Type B pancreatic cell (in vitro differentiated cells): ENCODE measurements around the gene TEAD1. TPM values are rescaled to one million over a fixed set of nuclear protein-coding genes. Genes with fewer than 3 reads are reported as not detected.

Source experiments
- DNase-seq: peaks from one replicate; pipeline ENCODE4 v3.0.0; 2021; ENCODE audit warnings: mixed read lengths; ENCODE audit not compliant: unreplicated experiment; ENCODE audit errors: extremely low spot score
- H3K27ac Mint-ChIP-seq: 2 replicates; pipeline ENCODE4 v1.8.0; 2021; ENCODE audit warnings: mild to moderate bottlenecking, mixed read lengths
- H3K27me3 Mint-ChIP-seq: 2 replicates; pipeline ENCODE4 v1.8.0; 2021; ENCODE audit warnings: mixed read lengths
- H3K36me3 Mint-ChIP-seq: 2 replicates; pipeline ENCODE4 v1.8.0; 2021; ENCODE audit warnings: mixed read lengths
- H3K4me1 Mint-ChIP-seq: one replicate; pipeline ENCODE4 v1.8.0; 2021; ENCODE audit warnings: mixed read lengths; ENCODE audit not compliant: unreplicated experiment
- H3K4me3 Mint-ChIP-seq: 2 replicates; pipeline ENCODE4 v1.8.0; 2021; ENCODE audit warnings: mild to moderate bottlenecking, mixed read lengths
- H3K9me3 Mint-ChIP-seq: 2 replicates; pipeline ENCODE4 v1.8.0; 2021; ENCODE audit warnings: mixed read lengths
- total RNA-seq: library from RNA; stranded (reverse); gene quantifications from 2 replicates; pipeline ENCODE4 v1.2.1, GENCODE V29; 2021; ENCODE audit warnings: low replicate concordance
- TF ChIP-seq, protein P1 (sequence below): fragments of 200-600 bp; sonication (generic); conservative IDR thresholded peaks from 2 replicates; pipeline ENCODE4 v1.5.0; 2021; ENCODE audit warnings: antibody characterized with exemption, mild to moderate bottlenecking

TEAD1 gene
- total RNA-seq, 1 donor from 2014 or later: 91.8 TPM

GRCh38 chr11:12885717-12886239 lies 211.6 kb downstream of the TEAD1 start:
- TF ChIP-seq, protein P1, sequence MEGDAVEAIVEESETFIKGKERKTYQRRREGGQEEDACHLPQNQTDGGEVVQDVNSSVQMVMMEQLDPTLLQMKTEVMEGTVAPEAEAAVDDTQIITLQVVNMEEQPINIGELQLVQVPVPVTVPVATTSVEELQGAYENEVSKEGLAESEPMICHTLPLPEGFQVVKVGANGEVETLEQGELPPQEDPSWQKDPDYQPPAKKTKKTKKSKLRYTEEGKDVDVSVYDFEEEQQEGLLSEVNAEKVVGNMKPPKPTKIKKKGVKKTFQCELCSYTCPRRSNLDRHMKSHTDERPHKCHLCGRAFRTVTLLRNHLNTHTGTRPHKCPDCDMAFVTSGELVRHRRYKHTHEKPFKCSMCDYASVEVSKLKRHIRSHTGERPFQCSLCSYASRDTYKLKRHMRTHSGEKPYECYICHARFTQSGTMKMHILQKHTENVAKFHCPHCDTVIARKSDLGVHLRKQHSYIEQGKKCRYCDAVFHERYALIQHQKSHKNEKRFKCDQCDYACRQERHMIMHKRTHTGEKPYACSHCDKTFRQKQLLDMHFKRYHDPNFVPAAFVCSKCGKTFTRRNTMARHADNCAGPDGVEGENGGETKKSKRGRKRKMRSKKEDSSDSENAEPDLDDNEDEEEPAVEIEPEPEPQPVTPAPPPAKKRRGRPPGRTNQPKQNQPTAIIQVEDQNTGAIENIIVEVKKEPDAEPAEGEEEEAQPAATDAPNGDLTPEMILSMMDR: no peak
- Mint-ChIP-seq H3K9me3 (no peaks in the 10 kb centered on the region), H3K4me3 (no peak overlapping the region), H3K36me3 (peaks cover 47% of the 10 kb centered on the region), H3K27me3 (no peaks in the 10 kb centered on the region), H3K27ac (no peak overlapping the region), H3K4me1 (peaks cover 25% of the 10 kb centered on the region)
- DNase-seq: no peak

- no peak for DNase-seq
- Mint-ChIP-seq H3K4me3 (no peak overlapping the region), H3K27ac (no peak overlapping the region), H3K9me3 (no peaks in the 10 kb centered on the region), H3K27me3 (no peaks in the 10 kb centered on the region), H3K36me3 (peaks cover 50% of the 10 kb centered on the region), H3K4me1 (peaks cover 31% of the 10 kb centered on the region)
- TF ChIP-seq, protein P1: no peak
Observed at GRCh38 chr11:12886508-12886907, 212.3 kb downstream of the TEAD1 start.

DNA sequence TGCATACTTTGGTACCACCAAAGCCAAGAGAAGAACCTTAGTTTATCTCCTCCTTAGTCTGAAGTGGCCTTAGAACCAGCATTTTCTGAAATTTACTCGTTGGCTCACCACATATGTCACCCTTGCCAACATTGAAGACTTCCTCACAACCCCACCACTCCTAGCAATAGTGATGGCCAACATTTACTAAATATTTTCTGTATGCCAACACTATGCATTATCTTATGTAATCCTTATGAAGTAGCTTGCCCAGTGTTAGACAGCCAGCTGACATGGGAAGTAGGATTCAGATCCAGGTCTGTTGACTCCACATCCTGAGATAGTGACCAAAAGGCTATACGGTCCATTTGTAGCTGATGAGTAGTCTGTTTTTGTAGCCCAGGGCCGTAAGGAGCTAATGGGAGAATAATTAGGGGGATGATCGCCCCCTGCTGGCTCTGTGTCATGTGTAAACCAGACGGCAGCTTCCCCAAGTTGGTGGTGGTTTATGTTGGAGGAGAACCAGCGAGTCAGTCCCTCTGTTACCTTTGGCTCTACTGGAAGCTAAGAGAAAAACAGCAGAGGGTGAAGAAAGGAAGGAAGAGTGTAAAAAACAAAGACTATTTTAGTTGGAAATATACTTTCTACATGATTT lies 214.4 kb downstream of the TEAD1 start:
- TF ChIP-seq, protein P1: peak; percentile 86
- Mint-ChIP-seq H3K4me3 (no peak overlapping the region), H3K4me1 (peaks cover 40% of the 10 kb centered on the region), H3K27ac (peak overlapping the region; percentile 44), H3K9me3 (no peaks in the 10 kb centered on the region), H3K36me3 (peaks cover 41% of the 10 kb centered on the region), H3K27me3 (no peaks in the 10 kb centered on the region)
- peak; percentile 77 for DNase-seq

DNA sequence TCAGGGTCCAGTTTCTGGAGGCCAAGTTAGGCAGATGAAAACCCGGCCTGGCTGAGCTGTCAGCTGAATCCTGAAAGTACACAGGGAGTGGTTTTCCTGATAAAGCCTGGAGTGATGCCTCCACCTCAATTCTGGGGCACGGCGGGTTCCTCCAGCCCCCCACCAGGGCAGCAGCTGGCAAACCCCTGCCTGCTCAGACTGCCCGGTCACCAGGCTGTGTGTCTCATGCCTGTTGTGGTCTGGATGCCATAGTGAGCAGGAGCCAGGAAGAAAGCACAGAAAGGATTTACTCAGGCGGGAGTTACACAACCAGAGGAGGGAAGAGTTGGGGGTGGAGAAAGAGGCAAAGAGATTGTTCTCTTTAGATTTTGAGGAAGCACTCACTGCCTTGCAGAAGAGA lies 215.0 kb downstream of the TEAD1 start:
- no peak overlapping the region for H3K4me3 Mint-ChIP-seq
- peak overlapping the region; percentile 44 for H3K27ac Mint-ChIP-seq
- no peak for DNase-seq

DNA sequence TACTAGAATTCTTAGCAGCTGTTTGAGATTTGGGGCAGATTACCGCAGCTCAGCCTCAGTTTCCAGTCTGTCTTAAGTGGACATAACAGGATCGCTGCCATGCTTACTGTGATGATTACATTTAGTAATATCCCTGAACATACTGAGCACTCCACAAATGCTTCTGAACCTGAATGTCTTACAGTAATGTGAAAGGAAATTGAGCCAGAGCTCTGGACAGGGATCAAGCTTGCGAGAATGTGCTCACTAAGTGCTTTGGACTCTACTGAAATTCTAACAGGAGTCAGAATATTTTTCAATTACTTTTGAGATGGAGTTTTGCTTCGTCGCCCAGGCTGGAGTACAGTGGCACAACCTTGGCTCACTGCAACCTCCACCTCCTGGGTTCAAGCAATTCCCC lies 216.3 kb downstream of the TEAD1 start:
- Mint-ChIP-seq H3K27me3 (no peaks in the 10 kb centered on the region), H3K9me3 (no peaks in the 10 kb centered on the region), H3K4me3 (no peak overlapping the region), H3K36me3 (peaks cover 30% of the 10 kb centered on the region), H3K27ac (no peak overlapping the region), H3K4me1 (peaks cover 34% of the 10 kb centered on the region)
- TF ChIP-seq, protein P1: no peak
- DNase-seq: no peak

More for the DNA sequence above, 215.0 kb downstream of the TEAD1 start:
- no peaks in the 10 kb centered on the region for H3K9me3 Mint-ChIP-seq
- TF ChIP-seq, protein P1: no peak
- peaks cover 41% of the 10 kb centered on the region for H3K4me1 Mint-ChIP-seq
- H3K36me3 Mint-ChIP-seq: peaks cover 37% of the 10 kb centered on the region
- H3K27me3 Mint-ChIP-seq: no peaks in the 10 kb centered on the region
